NOMO-1 treated with DMSO at 0.1 percent for 48 hours (cell line): ENCODE measurements around the gene YBX2.
"Not testable (repeated sequence)": the region's sequence is repeated elsewhere in the genome, so short reads cannot be mapped to it uniquely, and the experiment has no call there.

Experiments used
- DNase-seq: peaks from one replicate; lab custom pipeline; 2025; ENCODE audit not compliant: unreplicated experiment; lab: John Stamatoyannopoulos, UW

Gene YBX2

GRCh38 chr17:7248796-7249195, 45.6 kb downstream of the YBX2 start:
- DNase-seq: no peak

GRCh38 chr17:7246779-7247178, 47.7 kb downstream of the YBX2 start:
- no peak for DNase-seq

GRCh38 chr17:7243838-7244237, 50.6 kb downstream of the YBX2 start:
- DNase-seq: not testable (repeated sequence)

GRCh38 chr17:7243453-7243729, 51.0 kb downstream of the YBX2 start:
- DNase-seq: no peak

GRCh38 chr17:7242717-7243452, 51.6 kb downstream of the YBX2 start:
- DNase-seq: peak; percentile 87

GRCh38 chr17:7241783-7242716, 52.4 kb downstream of the YBX2 start, which contains the start of gene GABARAP:
Gene GABARAP, minus strand, starts transcription at chr17:7242449. Its CDS starts 119 bp downstream, at chr17:7242330.
- DNase-seq: peak; percentile 74

- no peak for DNase-seq
Observed at GRCh38 chr17:7241090-7241733, 53.2 kb downstream of the YBX2 start.

GRCh38 chr17:7240375-7240774, 54.1 kb downstream of the YBX2 start:
- DNase-seq: peak; percentile 85

GRCh38 chr17:7239091-7240027, 55.1 kb downstream of the YBX2 start, which contains the start of gene PHF23:
Gene PHF23, minus strand, starts transcription at chr17:7239457. Its CDS starts 178 bp downstream, at chr17:7239279.
- DNase-seq: peak; percentile 99

- no peak for DNase-seq
Observed at GRCh38 chr17:7238420-7239090, 55.9 kb downstream of the YBX2 start.
